K562 (cell line): ENCODE results near the gene ALDH18A1. TPM values are rescaled to one million over a fixed set of nuclear protein-coding genes. Genes with fewer than 3 reads are reported as not detected.

Experiments
- ATAC-seq: fragments of 200-7000 bp; cut with Tn5 transposase; 3 replicates; pipeline ENCODE4 v1.9.1; 2020; ENCODE audit warnings: moderate library complexity
- BruUV-seq: library from RNA; stranded (reverse); fragments of 400-500 nt; replicated peaks from 2 replicates; lab custom pipeline; 2021; lab: Mats Ljungman, UMichigan
- CTCF ChIA-PET: fragments of 300-600 bp; formaldehyde crosslinking; extraction: SDS; loops from one replicate; lab custom pipeline; 2021; ENCODE audit warnings: low intra/inter-chr PET ratio; lab: Yijun Ruan, JAX
- POLR2A ChIA-PET: fragments of 300-600, 350-650 bp; sonication (Branson Sonifier 250); formaldehyde crosslinking; extraction: SDS; loops from one replicate; lab custom pipeline; 2021; ENCODE audit warnings: antibody characterized with exemption, inconsistent platforms; lab: Yijun Ruan, JAX
- DNase-seq, 4 experiments: peaks; one replicate each; pipeline versions ENCODE4 v3.0.0 to v3.0.0-alpha.2; 2011 to 2018; ENCODE audit warnings: low spot score in 3 of 4, mixed read lengths in 3 of 4; ENCODE audit errors: extremely low read depth in 1 of 4
- FAIRE-seq: peaks from 2 replicates; lab custom pipeline; 2011; peaks lifted over from hg19 to GRCh38; lab: Jason Lieb, UNC
- H2AFZ ChIP-seq: 2 replicates; pipeline ENCODE4 v1.6.0; 2011; ENCODE audit warnings: low read depth, low read length, control low read depth, inconsistent platforms
- H3K27ac ChIP-seq: fragments of 200-600 bp; 3 replicates; pipeline ENCODE4 v1.8.0; 2011; ENCODE audit warnings: low read depth, mild to moderate bottlenecking, control low read depth, inconsistent platforms, low read length, moderate library complexity, mixed read lengths; ENCODE audit errors: extremely low read depth
- H3K27me3 ChIP-seq, 2 experiments: fragments of 300-600 bp in 1 of 2; 2 replicates in 1 of 2; 3 replicates in 1 of 2; pipeline versions ENCODE4 v1.6.0 to v1.8.0; 2011; ENCODE audit warnings: inconsistent platforms in 2 of 2, low read length in 2 of 2, mild to moderate bottlenecking in 1 of 2, mixed read lengths in 1 of 2, moderate library complexity in 1 of 2; ENCODE audit not compliant: control insufficient read depth in 2 of 2, insufficient read depth in 2 of 2
- H3K36me3 ChIP-seq: fragments of 300-600 bp; 3 replicates; pipeline ENCODE4 v1.8.0; 2011; ENCODE audit warnings: mild to moderate bottlenecking, low read length, inconsistent platforms; ENCODE audit not compliant: control insufficient read depth, insufficient read depth
- H3K4me1 ChIP-seq, 2 experiments: fragments of 200-600 bp in 1 of 2; replicated peaks in 1 of 2; 2 replicates in 1 of 2; 3 replicates in 1 of 2; pipeline versions ENCODE4 v1.5.1 to v1.8.0; 2011; ENCODE audit warnings: inconsistent platforms in 2 of 2, low read length in 2 of 2, mild to moderate bottlenecking in 1 of 2, mixed read lengths in 1 of 2, moderate library complexity in 1 of 2; ENCODE audit not compliant: control insufficient read depth in 2 of 2, insufficient read depth in 2 of 2
- H3K4me2 ChIP-seq: 2 replicates; pipeline ENCODE4 v1.6.1; 2011; ENCODE audit warnings: low read length, control low read depth, inconsistent platforms, mixed read lengths; ENCODE audit not compliant: insufficient read depth
- H3K4me3 ChIP-seq: fragments of 200-600 bp; sonication (generic), shearing (Covaris generic); 2 replicates; pipeline ENCODE4 v1.5.1; 2016; ENCODE audit warnings: control low read depth, inconsistent platforms
- H3K79me2 ChIP-seq: fragments of 200-600 bp; 3 replicates; pipeline ENCODE4 v1.8.0; 2011; ENCODE audit warnings: low read length, inconsistent platforms; ENCODE audit not compliant: control insufficient read depth, insufficient read depth
- H3K9ac ChIP-seq, 2 experiments: 2 replicates each; pipeline versions ENCODE4 v1.6.0 to v1.6.1; 2011; ENCODE audit warnings: low read depth in 2 of 2, low read length in 2 of 2, control low read depth in 1 of 2, inconsistent platforms in 1 of 2, mild to moderate bottlenecking in 1 of 2, mixed read lengths in 1 of 2; ENCODE audit not compliant: insufficient read depth in 1 of 2
- H3K9me1 ChIP-seq: one replicate; pipeline ENCODE4 v1.6.0; 2011; ENCODE audit warnings: inconsistent platforms, mild to moderate bottlenecking, low read length, moderate library complexity; ENCODE audit not compliant: control insufficient read depth, insufficient read depth
- H3K9me3 ChIP-seq: replicated peaks from 2 replicates; pipeline ENCODE4 v1.5.1; 2011; ENCODE audit warnings: low read depth, low read length, inconsistent platforms; ENCODE audit not compliant: control insufficient read depth, insufficient read depth
- H4K20me1 ChIP-seq: replicated peaks from 2 replicates; pipeline ENCODE4 v1.6.1; 2011; ENCODE audit warnings: low read length, inconsistent platforms, mixed read lengths; ENCODE audit not compliant: control insufficient read depth, insufficient read depth
- CBX3 ChIP-seq, 2 experiments: IDR thresholded peaks; 1 replicate in 1 of 2; 2 replicates in 1 of 2; pipeline ENCODE4 v1.6.1; 2012; ENCODE audit warnings: inconsistent platforms in 2 of 2, low read length in 2 of 2, borderline replicate concordance in 1 of 2, control low read depth in 1 of 2
- ETV1 ChIP-seq: fragments of 450-650 bp; conservative IDR thresholded peaks from 2 replicates; pipeline ENCODE4 v1.6.1; 2016; ENCODE audit warnings: missing genetic modification characterization, control low read depth, low read depth, missing compliant biosample characterization
- ETV6 ChIP-seq, 3 experiments: fragments of 150-350 bp in 1 of 3; sonication (generic) in 1 of 3; formaldehyde crosslinking in 1 of 3; IDR thresholded peaks; 2 replicates each; pipeline versions ENCODE4 v1.6.1 to v1.8.0; 2014 to 2022; ENCODE audit warnings: borderline replicate concordance in 2 of 3, low read depth in 2 of 3, antibody characterized with exemption in 1 of 3, low read length in 1 of 3, mild to moderate bottlenecking in 1 of 3, missing genetic modification reagents in 1 of 3
- HES1 ChIP-seq: fragments of 450-650 bp; IDR thresholded peaks from 2 replicates; pipeline ENCODE4 v1.6.1; 2016; ENCODE audit warnings: low read depth, mild to moderate bottlenecking, moderate library complexity
- LARP7 ChIP-seq: fragments of 450-650 bp; IDR thresholded peaks from 2 replicates; pipeline ENCODE4 v1.6.1; 2016
- POLR2H ChIP-seq: IDR thresholded peaks from 2 replicates; pipeline ENCODE4 v1.6.1; 2016; ENCODE audit warnings: missing genetic modification characterization, low read depth, mild to moderate bottlenecking, control low read depth, missing compliant biosample characterization, moderate library complexity
- RBM25 ChIP-seq: fragments of 200-400 bp; formaldehyde crosslinking; IDR thresholded peaks from 2 replicates; pipeline ENCODE4 v1.6.1; 2018; ENCODE audit warnings: low read length, low read depth, moderate library complexity; ENCODE audit not compliant: severe bottlenecking
- TAF7 ChIP-seq: fragments of 450-650 bp; IDR thresholded peaks from 2 replicates; pipeline ENCODE4 v1.6.1; 2016; ENCODE audit warnings: missing genetic modification characterization, missing compliant biosample characterization
- TCF7 ChIP-seq: sonication (generic); IDR thresholded peaks from 2 replicates; pipeline ENCODE4 v1.6.1; 2016; ENCODE audit warnings: antibody characterized with exemption, borderline replicate concordance
- ZBTB43 ChIP-seq: sonication (generic); formaldehyde crosslinking; IDR thresholded peaks from 2 replicates; pipeline ENCODE4 v1.8.0; 2023; ENCODE audit warnings: mild to moderate bottlenecking, missing genetic modification reagents
- ZC3H8 ChIP-seq: fragments of 450-650 bp; IDR thresholded peaks from 2 replicates; pipeline ENCODE4 v1.6.1; 2017
- ZNF24 ChIP-seq: fragments of 450-650 bp; IDR thresholded peaks from 2 replicates; pipeline ENCODE4 v1.6.1; 2016
- WGBS: fragments of 100-300 bp; shearing (Covaris generic); methylation state at CpG from one replicate; pipeline ENCODE4 v1.1.6; 2016; ENCODE audit warnings: low coverage, mixed read lengths; ENCODE audit not compliant: insufficient coverage; ENCODE audit errors: missing lambda C conversion rate; 5-methylcytosine and 5-hydroxymethylcytosine counted together
- in situ Hi-C: fragments of 300-500 bp; cut with MboI; formaldehyde crosslinking; loops from 4 replicates; pipeline ENCODE4 v1.15.0; 2018; ENCODE audit warnings: inconsistent platforms, mixed read lengths
- intact Hi-C: fragments of 100-400 bp; cut with micrococcal nuclease; formaldehyde crosslinking; loops from 2 replicates; pipeline ENCODE4 v1.14.2; 2022
- polyA plus RNA-seq, 8 experiments: library from polyadenylated mRNA; depleted of rRNA in 4 of 8; stranded (reverse) in 5 of 8; unstranded in 3 of 8; fragments of >200 nt; fragmentation: Nextera tagmentation in 2 of 8; fragmentation: Illumina TruSeq in 1 of 8; extraction: Ambion mirVana in 2 of 8; extraction: Trizol in 1 of 8; gene quantifications; 2 replicates each; pipeline versions ENCODE4 v1.2.1 to v1.2.3, GENCODE V29; 2011 to 2014; ENCODE audit warnings: inconsistent platforms in 1 of 8, missing spikeins in 1 of 8
- total RNA-seq, 7 experiments: library from RNA; depleted of rRNA in 6 of 7; stranded (reverse); fragments of >200 nt in 6 of 7; fragmentation: Illumina TruSeq in 2 of 7; extraction: Trizol in 2 of 7; gene quantifications; 2 replicates each; pipeline versions ENCODE4 v1.2.1 to v1.2.3, GENCODE V29; 2011 to 2021; ENCODE audit warnings: low replicate concordance in 1 of 7

ALDH18A1 gene
- total and polyA plus RNA-seq, 9 of the 15 experiments (the other 6 are each of a cell fraction or from before 2014, with no cell fraction given): 12.0 to 83.3 (median 43.8) TPM

- POLR2A ChIA-PET: interaction anchor here (0.7 kb wide), 1 partner anchor 41 kb away, joined by 3 read pairs; no protein-coding TSS in a partner anchor
- no peak overlapping the region for H2AFZ ChIP-seq
- 91% methylated on average over 3 of the region's 3 CpGs for WGBS
- no peaks in the 10 kb centered on the region for H4K20me1 ChIP-seq
- no TSS peak for BruUV-seq
- DNase-seq (no peak), FAIRE-seq (no peak), ATAC-seq (no peak)
- H3K4me1 ChIP-seq: no peaks in the 10 kb centered on the region
- H3K9me3 ChIP-seq: no peaks in the 10 kb centered on the region
- H3K36me3 ChIP-seq: peaks cover 89% of the 10 kb centered on the region
- H3K4me2 ChIP-seq: no peak overlapping the region
- CTCF ChIA-PET: no interaction called here
- in situ Hi-C loops: loop anchor here (10.0 to 25.0 kb wide), 3 partner anchors 366 to 998 kb away; no protein-coding TSS in a partner anchor
- intact Hi-C loops: no loop called here
- H3K79me2 ChIP-seq: no peaks in the 10 kb centered on the region
- no peak overlapping the region for H3K4me3 ChIP-seq
- H3K9ac ChIP-seq: no peak overlapping the region
- no peak for TF ChIP-seq ETV1 (tag)
- no peak for TF ChIP-seq CBX3 (IDR thresholded peaks at IDR 0.05; ENCODE audit: borderline replicate concordance in 1 of 2, low read length in 2 of 2)
- TF ChIP-seq TAF7: no peak
- no peak for TF ChIP-seq TCF7
- no peak for TF ChIP-seq ZBTB43 (CRISPR knock-in tag)
- peak; percentile 45 for TF ChIP-seq RBM25
- TF ChIP-seq POLR2H (tag): no peak
- TF ChIP-seq HES1: no peak
- TF ChIP-seq ZC3H8: no peak
- TF ChIP-seq LARP7: no peak
- TF ChIP-seq ZNF24: peak; percentile 88
- no peak for TF ChIP-seq ETV6 (IDR thresholded peaks at IDR 0.05; ENCODE audit: borderline replicate concordance in 1 of 2, low read depth in 2 of 2, low read length in 1 of 2)
- TF ChIP-seq ETV6 (CRISPR knock-in tag; IDR thresholded peaks at IDR 0.05; ENCODE audit: borderline replicate concordance): no peak
- H3K27ac ChIP-seq: no peak overlapping the region
- no peaks in the 10 kb centered on the region for H3K9me1 ChIP-seq
- H3K27me3 ChIP-seq: no peaks in the 10 kb centered on the region
These were observed 45.8 kb downstream of the ALDH18A1 start for GRCh38 chr10:95610727-95611126.
